Right cardiac atrium (tissue), 5 donors: Measurements from ENCODE around the gene SIX4. TPM values are rescaled to one million over a fixed set of nuclear protein-coding genes. Genes with fewer than 3 reads are reported as not detected.

Experiments
- polyA plus RNA-seq: library from polyadenylated mRNA; stranded (reverse); fragments of 200-250 nt; gene quantifications from one replicate; pipeline ENCODE4 v1.2.3, GENCODE V29; 2013
- total RNA-seq, 4 donors: library from RNA; stranded (reverse); fragmentation: NEBNext Ultra II Directional; extraction: Animal tissue kit (Norgen Biotek cat#: 25700); gene quantifications; one replicate each; pipeline ENCODE4 v1.2.1, GENCODE V29; 2021
- donor health status: healthy with polysubstance abuse.
- donor health status: DM: no; HTN: yes; CAD: no.
- donor health status: DM: no; HTN: no; CAD: no.
- donor health status: DM: no; HTN: yes; CAD: no; lungs with severe emphysema.
- donor health status: DM: yes; HTN: yes; CAD: no.

SIX4 gene
- total and polyA plus RNA-seq, 5 donors = 1.1 to 4.1 (median 3.2) TPM

Other genes with a start within 250 kb of the SIX4 start
- not detected for gene C14orf39, start 238.3 kb downstream of the SIX4 start, total RNA-seq
- gene C14orf39, start 238.3 kb downstream of the SIX4 start, polyA plus RNA-seq = not detected
- gene SIX6, start 215.2 kb downstream of the SIX4 start, total RNA-seq = not detected
- not detected for gene SIX6, start 215.2 kb downstream of the SIX4 start, polyA plus RNA-seq
- gene SIX1, start 74.9 kb downstream of the SIX4 start, total RNA-seq = not detected
- gene SIX1, start 74.9 kb downstream of the SIX4 start, polyA plus RNA-seq = 0.14 TPM
- gene MNAT1, start 10.4 kb upstream of the SIX4 start, total RNA-seq = 10 to 100 TPM; 25.9 to 29.3 (median 29.0) TPM
- 27.8 TPM for gene MNAT1, start 10.4 kb upstream of the SIX4 start, polyA plus RNA-seq